Loucy (cell line): ENCODE results near the gene SPOCK1.

Experiments
- EZH2phosphoT487 ChIP-seq: fragments of 200-600 bp; IDR thresholded peaks from 2 replicates; pipeline ENCODE4 v1.6.1; 2018; ENCODE audit warnings: antibody characterized with exemption, mild to moderate bottlenecking, moderate library complexity, borderline replicate concordance
- TF ChIP-seq, protein P1 (sequence below): fragments of 200-600 bp; sonication (generic); conservative IDR thresholded peaks from 2 replicates; pipeline ENCODE4 v1.5.1; 2014; ENCODE audit warnings: mild to moderate bottlenecking, antibody characterized with exemption, low read length

GRCh38 chr5:137164961-137165360 lies 334.2 kb downstream of the SPOCK1 start:
- TF ChIP-seq, protein P1, sequence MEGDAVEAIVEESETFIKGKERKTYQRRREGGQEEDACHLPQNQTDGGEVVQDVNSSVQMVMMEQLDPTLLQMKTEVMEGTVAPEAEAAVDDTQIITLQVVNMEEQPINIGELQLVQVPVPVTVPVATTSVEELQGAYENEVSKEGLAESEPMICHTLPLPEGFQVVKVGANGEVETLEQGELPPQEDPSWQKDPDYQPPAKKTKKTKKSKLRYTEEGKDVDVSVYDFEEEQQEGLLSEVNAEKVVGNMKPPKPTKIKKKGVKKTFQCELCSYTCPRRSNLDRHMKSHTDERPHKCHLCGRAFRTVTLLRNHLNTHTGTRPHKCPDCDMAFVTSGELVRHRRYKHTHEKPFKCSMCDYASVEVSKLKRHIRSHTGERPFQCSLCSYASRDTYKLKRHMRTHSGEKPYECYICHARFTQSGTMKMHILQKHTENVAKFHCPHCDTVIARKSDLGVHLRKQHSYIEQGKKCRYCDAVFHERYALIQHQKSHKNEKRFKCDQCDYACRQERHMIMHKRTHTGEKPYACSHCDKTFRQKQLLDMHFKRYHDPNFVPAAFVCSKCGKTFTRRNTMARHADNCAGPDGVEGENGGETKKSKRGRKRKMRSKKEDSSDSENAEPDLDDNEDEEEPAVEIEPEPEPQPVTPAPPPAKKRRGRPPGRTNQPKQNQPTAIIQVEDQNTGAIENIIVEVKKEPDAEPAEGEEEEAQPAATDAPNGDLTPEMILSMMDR: no peak
- no peak for TF ChIP-seq EZH2phosphoT487
